Choroid plexus epithelial cell (primary cell): ENCODE results near the gene SNRPB2.
A peak's percentile ranks its signal among the peaks of the same experiment; 100 is the strongest.

Experiments
- DNase-seq: peaks from one replicate; pipeline ENCODE4 v3.0.0-alpha.2; 2010; ENCODE audit warnings: low read depth
- H3K4me3 ChIP-seq: 2 replicates; pipeline ENCODE4 v1.5.1; 2011; ENCODE audit warnings: low read depth, mild to moderate bottlenecking, control low read depth, low read length, moderate library complexity
- TF ChIP-seq, protein P1 (sequence below): conservative IDR thresholded peaks from 2 replicates; pipeline ENCODE4 v1.5.1; 2011; ENCODE audit warnings: low read depth, mild to moderate bottlenecking, control low read depth, inconsistent platforms, low read length, moderate library complexity

Gene SNRPB2

DNA sequence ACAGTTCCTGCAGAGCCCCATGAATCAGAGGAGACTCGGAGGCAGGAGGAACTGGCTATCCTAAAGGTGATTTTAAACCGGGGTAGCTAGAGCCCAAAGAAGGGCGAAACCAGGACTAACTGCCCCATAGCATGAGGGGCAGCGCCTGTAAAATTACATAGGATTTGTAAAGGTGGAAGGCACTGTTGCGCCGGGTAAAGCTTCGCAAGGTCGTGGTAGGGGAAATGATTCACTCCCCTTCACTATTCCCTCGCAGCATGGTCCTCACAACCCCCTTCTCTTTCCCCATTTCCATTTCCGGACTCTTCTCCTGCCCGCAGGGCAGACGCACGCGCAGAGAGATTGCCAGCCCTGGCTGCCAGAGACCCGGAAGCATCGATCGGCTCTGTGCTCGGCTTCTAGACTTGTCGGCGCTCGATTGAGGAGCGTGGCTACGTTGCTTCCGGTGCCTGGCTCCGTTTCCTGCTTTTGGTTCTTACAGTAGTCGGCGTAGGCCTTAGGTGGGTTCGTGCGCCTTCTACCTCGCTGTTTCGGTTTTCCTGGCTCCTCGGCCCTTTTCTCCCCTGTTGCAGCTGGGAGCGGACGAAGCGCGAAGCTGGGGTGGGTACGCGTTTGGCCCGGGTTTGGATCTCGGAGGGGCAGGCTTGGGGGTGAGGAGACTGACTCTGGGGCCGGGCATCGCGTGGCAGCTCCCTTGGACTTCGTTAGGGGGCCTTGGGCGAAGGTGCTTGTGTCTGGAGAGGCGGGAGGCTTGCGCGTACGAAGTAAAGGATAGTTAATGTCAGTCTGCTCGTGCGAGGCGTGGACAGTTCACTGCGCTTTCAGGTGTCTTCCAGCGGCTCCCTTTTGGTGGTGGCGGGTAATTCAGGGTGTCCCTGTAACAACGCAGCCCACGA is at the start of gene SNRPB2:
Gene SNRPB2 (plus strand): TSS at position 462 of the 896 bp plus-strand sequence. CDS start 1,677 bp downstream, outside the sequence.
- TF ChIP-seq, protein P1, sequence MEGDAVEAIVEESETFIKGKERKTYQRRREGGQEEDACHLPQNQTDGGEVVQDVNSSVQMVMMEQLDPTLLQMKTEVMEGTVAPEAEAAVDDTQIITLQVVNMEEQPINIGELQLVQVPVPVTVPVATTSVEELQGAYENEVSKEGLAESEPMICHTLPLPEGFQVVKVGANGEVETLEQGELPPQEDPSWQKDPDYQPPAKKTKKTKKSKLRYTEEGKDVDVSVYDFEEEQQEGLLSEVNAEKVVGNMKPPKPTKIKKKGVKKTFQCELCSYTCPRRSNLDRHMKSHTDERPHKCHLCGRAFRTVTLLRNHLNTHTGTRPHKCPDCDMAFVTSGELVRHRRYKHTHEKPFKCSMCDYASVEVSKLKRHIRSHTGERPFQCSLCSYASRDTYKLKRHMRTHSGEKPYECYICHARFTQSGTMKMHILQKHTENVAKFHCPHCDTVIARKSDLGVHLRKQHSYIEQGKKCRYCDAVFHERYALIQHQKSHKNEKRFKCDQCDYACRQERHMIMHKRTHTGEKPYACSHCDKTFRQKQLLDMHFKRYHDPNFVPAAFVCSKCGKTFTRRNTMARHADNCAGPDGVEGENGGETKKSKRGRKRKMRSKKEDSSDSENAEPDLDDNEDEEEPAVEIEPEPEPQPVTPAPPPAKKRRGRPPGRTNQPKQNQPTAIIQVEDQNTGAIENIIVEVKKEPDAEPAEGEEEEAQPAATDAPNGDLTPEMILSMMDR: peak; percentile 12
- H3K4me3 ChIP-seq: peak within 1 kb of the TSS; percentile 98
- DNase-seq: peak; percentile 98

DNA sequence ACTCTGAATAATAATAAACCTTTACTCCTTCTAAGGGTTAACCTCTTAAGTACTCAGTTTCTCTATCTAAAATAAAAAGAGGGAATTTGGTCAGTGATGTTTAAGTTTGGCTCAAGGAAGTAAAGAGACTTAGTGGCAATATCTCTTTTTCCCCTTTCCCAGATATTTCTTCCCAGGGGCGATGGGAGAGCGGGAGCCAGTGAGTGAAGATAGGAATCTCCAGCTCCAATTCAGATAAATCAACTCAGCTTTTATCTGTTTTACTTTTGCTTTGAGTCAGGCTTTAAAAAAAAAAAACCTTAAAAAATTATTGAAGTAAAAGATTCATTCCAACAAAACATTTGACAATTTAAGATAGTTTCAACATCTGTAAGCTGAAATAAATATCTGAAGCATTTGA is 45.4 kb upstream of the SNRPB2 start:
- DNase-seq: no peak
- TF ChIP-seq, protein P1: no peak
- H3K4me3 ChIP-seq: no peak overlapping the region

DNA sequence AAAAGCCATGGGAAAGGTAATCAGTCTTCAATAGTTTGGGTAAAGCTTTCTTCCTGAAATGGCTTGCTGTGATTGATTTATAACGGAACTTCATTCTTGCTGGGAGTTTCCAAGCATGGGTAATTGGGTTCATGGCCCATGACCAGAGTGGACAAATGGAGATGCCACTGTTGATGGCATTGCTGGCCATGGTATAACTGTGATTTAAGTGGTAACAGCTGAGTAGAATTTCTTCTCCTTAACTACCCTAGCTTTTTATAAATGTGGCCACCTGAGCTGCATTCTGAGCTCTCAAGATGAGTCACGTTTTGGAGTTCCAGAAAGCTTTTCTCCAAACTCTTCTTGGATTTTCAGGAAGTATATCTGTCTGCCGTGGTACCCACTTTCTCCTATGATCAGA is 39.9 kb upstream of the SNRPB2 start:
- H3K4me3 ChIP-seq: no peak overlapping the region
- TF ChIP-seq, protein P1: no peak
- no peak for DNase-seq

DNA sequence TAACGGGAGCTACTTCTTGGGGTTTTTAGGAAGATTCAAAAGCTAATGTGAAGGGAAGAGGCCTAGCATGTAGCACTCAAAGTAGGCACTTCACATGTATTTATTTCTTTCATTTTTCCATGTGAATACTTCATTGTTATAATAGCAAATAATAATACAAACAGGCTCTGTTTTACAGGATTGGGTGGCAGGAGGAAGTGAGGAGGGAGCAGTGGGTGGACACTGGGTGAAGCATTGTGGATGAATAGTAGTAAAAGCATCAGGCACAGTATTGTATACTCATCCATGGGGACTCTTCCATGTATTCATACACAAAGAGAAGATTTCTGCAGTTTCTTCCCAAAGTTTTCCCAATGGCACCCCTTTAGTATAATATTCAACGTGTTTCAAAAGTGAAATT is 38.4 kb upstream of the SNRPB2 start:
- DNase-seq: no peak
- TF ChIP-seq, protein P1: no peak
- no peak overlapping the region for H3K4me3 ChIP-seq

DNA sequence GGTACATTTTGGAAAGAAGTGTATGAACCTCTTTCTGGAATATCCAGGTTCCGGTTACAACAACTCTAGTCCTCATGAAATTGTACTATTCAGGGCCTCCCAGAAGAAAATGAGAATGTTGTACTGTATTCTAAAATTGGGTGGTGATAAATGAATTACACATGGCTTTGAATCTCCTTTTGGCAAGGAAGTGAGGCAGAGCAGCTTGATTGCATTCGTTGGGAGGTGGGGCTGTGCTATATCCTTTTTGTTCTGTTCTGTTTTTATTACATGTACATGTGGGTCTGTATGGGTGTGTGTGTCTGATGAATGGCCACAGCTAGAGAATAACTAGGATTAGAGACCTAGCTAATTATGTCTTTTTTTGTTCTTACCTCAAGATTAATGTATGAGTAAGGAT is 37.8 kb upstream of the SNRPB2 start:
- DNase-seq: no peak
- H3K4me3 ChIP-seq: no peak overlapping the region
- TF ChIP-seq, protein P1: no peak

DNA sequence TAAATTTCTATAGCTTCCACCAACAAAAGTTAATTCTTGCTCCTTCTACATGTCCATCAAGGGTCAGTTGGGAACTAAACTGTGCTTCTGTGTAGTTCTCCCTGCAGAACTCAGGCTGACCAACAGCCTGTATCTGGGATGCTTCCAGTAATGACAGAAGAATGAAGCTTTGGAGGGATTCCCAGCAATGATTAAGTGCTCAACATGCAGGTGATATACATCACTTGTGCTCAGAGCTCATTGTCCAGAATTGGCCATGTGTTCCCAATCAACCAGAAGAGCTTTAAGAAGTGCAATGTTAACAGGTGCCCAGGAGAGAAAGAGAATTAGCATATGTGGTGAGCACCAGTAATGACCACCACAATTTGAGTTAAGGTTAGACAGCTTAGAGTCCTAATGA is 37.4 kb upstream of the SNRPB2 start:
- TF ChIP-seq, protein P1: no peak
- H3K4me3 ChIP-seq: no peak overlapping the region
- no peak for DNase-seq

DNA sequence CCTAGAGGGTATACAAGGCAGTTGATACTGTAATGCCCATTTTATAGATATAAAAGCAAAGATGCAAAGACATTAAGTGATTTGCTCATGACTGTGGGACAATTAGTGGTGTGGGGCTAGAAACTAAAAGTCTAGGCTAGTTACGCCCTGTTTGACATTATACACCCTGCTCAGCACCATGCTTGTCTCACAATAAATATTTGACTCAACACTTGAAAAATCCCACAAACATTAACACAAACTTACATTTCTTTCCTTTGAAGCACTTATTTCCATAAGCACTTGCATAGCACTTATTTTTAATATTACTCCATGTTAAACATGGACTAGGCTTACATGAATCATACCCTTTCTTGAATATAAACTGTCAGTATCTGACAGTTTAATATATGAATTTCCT is 36.5 kb upstream of the SNRPB2 start:
- no peak for DNase-seq
- no peak overlapping the region for H3K4me3 ChIP-seq
- TF ChIP-seq, protein P1: no peak
